ENCODE results near the gene VPS13D.
"Not testable (repeated sequence)": the region's sequence is repeated elsewhere in the genome, so short reads cannot be mapped to it uniquely, and the experiment has no call there.

Gene VPS13D

GRCh38 chr1:12285496-12286143 lies 55.8 kb downstream of the VPS13D start:
- DNase-seq (ENCODE audit: extremely low read depth in 1 of 2, low read depth in 1 of 2) = no peak

- no peak for DNase-seq (ENCODE audit: extremely low read depth in 1 of 2, low read depth in 1 of 2)
These were observed 58.0 kb downstream of the VPS13D start for GRCh38 chr1:12287869-12288268.

- no peak for DNase-seq (ENCODE audit: extremely low read depth in 1 of 2, low read depth in 1 of 2)
These were observed 61.0 kb downstream of the VPS13D start for GRCh38 chr1:12290828-12291227.

- DNase-seq (ENCODE audit: extremely low read depth in 1 of 2, low read depth in 1 of 2) = no peak
These were observed 63.6 kb downstream of the VPS13D start for GRCh38 chr1:12293416-12293815.

GRCh38 chr1:12294076-12294475 lies 64.2 kb downstream of the VPS13D start:
- DNase-seq (ENCODE audit: extremely low read depth in 1 of 2, low read depth in 1 of 2) = no peak

GRCh38 chr1:12296016-12296415 lies 66.2 kb downstream of the VPS13D start:
- DNase-seq (ENCODE audit: extremely low read depth in 1 of 2, low read depth in 1 of 2) = no peak

- DNase-seq (ENCODE audit: extremely low read depth in 1 of 2, low read depth in 1 of 2) = no peak
These were observed 66.8 kb downstream of the VPS13D start for GRCh38 chr1:12296623-12297022.

GRCh38 chr1:12300706-12301105 lies 70.9 kb downstream of the VPS13D start:
- no peak for DNase-seq (ENCODE audit: extremely low read depth in 1 of 2, low read depth in 1 of 2)

- no peak for DNase-seq (ENCODE audit: extremely low read depth in 1 of 2, low read depth in 1 of 2)
These were observed 71.8 kb downstream of the VPS13D start for GRCh38 chr1:12301518-12302237.

GRCh38 chr1:12302798-12303447 lies 73.1 kb downstream of the VPS13D start:
- no peak for DNase-seq (ENCODE audit: extremely low read depth in 1 of 2, low read depth in 1 of 2)

GRCh38 chr1:12305377-12305776 lies 75.5 kb downstream of the VPS13D start:
- no peak for DNase-seq (ENCODE audit: extremely low read depth in 1 of 2, low read depth in 1 of 2)

GRCh38 chr1:12309783-12310742 lies 80.2 kb downstream of the VPS13D start:
- no peak for DNase-seq (ENCODE audit: extremely low read depth in 1 of 2, low read depth in 1 of 2)

GRCh38 chr1:12314333-12314903 lies 84.6 kb downstream of the VPS13D start:
- no peak for DNase-seq (ENCODE audit: extremely low read depth in 1 of 2, low read depth in 1 of 2)

GRCh38 chr1:12315146-12315545 lies 85.3 kb downstream of the VPS13D start:
- no peak for DNase-seq (ENCODE audit: extremely low read depth in 1 of 2, low read depth in 1 of 2)

- no peak for DNase-seq (ENCODE audit: extremely low read depth in 1 of 2, low read depth in 1 of 2)
These were observed 86.5 kb downstream of the VPS13D start for GRCh38 chr1:12316331-12316730.

- no peak for DNase-seq (ENCODE audit: extremely low read depth in 1 of 2, low read depth in 1 of 2)
These were observed 90.7 kb downstream of the VPS13D start for GRCh38 chr1:12320486-12320885.

- DNase-seq (ENCODE audit: extremely low read depth in 1 of 2, low read depth in 1 of 2) = no peak
These were observed 94.6 kb downstream of the VPS13D start for GRCh38 chr1:12324423-12324822.

- DNase-seq (ENCODE audit: extremely low read depth in 1 of 2, low read depth in 1 of 2) = not testable (repeated sequence)
These were observed 95.1 kb downstream of the VPS13D start for GRCh38 chr1:12324973-12325372.

GRCh38 chr1:12326986-12327385 lies 97.2 kb downstream of the VPS13D start:
- no peak for DNase-seq (ENCODE audit: extremely low read depth in 1 of 2, low read depth in 1 of 2)

GRCh38 chr1:12327566-12327965 lies 97.7 kb downstream of the VPS13D start:
- no peak for DNase-seq (ENCODE audit: extremely low read depth in 1 of 2, low read depth in 1 of 2)

All from activated CD8-positive, alpha-beta memory T cell treated with anti-CD3 and anti-CD28 coated beads for 1 hour (primary cell).